GM12864 (cell line): ENCODE measurements around the gene MPP2.

ENCODE experiments used
- DNase-seq: peaks from one replicate; pipeline ENCODE4 v3.0.0-alpha.2; 2011; ENCODE audit warnings: low read depth
- H3K4me3 ChIP-seq: 2 replicates; pipeline ENCODE4 v1.5.1; 2011; ENCODE audit warnings: mild to moderate bottlenecking, low read depth, low read length, control low read depth
- TF ChIP-seq, protein P1 (sequence below): IDR thresholded peaks from 2 replicates; pipeline ENCODE4 v1.5.1; 2011; ENCODE audit warnings: low read depth, mild to moderate bottlenecking, moderate library complexity, low read length, control low read depth, inconsistent platforms; ENCODE audit errors: missing control alignments

The MPP2 gene

DNA sequence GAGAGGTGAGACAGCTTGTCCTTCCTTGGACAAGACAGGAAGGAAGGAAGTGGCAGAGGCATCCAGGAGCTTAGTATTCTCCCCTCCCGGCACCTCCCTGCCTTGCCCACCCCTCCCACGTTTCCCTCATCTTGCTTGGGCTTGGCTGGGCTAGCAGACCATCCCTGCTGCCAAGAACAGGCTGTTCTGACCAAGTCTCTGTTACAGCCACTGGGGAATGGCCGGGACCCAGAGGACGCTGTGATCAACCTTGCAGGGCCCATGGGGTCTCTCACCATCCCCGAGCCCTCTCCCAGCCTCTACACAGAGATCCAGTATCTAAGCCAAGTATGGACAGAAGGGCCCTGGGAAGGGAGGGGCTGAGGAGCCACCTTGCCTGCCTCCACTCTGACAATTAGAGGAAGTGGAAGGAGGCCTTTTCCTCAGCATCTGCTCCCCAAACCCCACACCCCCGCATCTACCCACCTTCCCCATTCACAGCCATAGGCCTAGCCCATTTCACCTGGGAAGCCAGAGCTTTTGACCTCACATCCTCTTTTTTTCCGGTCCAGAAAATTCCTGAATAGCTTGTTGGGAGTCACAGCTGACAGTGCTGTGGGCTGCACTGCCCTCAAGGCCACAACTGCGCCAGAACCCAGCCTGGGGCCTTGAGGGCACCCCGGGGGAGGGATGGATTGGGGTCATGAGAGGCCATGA lies 46.3 kb downstream of the MPP2 start:
- no peak for DNase-seq
- TF ChIP-seq, protein P1, sequence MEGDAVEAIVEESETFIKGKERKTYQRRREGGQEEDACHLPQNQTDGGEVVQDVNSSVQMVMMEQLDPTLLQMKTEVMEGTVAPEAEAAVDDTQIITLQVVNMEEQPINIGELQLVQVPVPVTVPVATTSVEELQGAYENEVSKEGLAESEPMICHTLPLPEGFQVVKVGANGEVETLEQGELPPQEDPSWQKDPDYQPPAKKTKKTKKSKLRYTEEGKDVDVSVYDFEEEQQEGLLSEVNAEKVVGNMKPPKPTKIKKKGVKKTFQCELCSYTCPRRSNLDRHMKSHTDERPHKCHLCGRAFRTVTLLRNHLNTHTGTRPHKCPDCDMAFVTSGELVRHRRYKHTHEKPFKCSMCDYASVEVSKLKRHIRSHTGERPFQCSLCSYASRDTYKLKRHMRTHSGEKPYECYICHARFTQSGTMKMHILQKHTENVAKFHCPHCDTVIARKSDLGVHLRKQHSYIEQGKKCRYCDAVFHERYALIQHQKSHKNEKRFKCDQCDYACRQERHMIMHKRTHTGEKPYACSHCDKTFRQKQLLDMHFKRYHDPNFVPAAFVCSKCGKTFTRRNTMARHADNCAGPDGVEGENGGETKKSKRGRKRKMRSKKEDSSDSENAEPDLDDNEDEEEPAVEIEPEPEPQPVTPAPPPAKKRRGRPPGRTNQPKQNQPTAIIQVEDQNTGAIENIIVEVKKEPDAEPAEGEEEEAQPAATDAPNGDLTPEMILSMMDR, result no peak
- H3K4me3 ChIP-seq, result no peak overlapping the region

DNA sequence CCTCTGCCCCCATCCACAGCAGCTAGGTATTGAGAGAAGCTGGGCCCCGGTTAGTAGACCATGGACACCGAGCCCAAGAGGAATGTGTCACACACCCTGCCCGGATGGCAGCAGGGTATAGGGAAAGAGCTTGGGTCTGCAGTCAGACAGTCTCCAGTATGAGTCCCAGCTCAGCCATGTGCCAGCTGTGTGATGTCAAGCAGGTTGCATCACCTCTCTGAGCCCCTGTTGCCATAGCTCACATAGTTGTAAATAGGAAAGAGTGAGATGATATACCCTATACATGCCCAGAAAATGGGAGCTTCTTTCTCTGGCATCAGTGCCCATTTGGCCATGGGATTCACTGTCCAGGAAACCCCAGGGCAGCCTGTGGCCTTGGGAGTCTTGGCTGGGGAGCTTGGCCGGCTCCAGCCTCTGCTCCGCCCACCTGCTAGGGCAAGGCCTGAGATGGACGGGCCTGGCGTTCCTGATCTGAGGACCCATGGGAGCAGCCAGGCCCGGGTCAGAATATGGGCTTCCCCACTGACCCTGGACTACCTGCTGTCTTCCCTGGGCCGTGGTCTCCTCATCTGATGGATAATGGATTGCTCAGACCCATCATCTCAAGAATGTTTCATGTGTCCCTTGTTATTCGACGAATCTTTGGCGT lies 47.1 kb downstream of the MPP2 start:
- H3K4me3 ChIP-seq, result no peak overlapping the region
- DNase-seq, result no peak
- TF ChIP-seq, protein P1, result no peak

DNA sequence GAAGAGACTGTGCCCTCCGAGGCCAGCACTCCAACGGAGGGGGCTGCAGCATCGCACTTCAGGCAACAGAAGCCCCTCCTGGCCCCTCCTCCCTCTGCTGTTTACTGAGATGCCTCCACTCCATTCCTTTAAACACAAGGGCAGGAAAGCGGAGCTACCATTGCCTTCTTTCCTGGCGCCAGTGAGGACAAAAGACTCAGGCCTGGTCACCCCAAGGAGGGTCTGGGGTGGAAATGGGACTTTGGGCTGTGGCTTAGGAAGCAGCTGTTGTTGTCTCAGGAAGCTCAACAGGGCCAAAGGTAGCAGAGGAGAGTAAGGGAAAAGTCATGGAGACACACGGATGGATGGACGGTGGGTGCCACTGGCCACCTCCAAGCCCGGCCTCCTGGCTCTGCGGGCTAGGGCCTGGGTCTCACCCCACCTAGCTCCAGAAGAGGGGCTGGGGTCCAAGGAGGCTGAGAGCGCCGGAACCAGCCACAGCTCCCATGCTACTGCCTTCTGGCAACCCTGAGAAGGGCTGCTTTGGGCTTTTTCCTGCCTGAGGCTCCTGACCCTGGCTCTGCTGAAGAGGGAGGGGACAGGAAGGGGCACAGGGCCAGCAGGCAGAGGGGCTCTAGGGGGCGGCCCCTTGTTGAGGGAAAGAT lies 49.3 kb downstream of the MPP2 start:
- no peak for DNase-seq
- TF ChIP-seq, protein P1, result no peak
- H3K4me3 ChIP-seq, result no peak overlapping the region

DNA sequence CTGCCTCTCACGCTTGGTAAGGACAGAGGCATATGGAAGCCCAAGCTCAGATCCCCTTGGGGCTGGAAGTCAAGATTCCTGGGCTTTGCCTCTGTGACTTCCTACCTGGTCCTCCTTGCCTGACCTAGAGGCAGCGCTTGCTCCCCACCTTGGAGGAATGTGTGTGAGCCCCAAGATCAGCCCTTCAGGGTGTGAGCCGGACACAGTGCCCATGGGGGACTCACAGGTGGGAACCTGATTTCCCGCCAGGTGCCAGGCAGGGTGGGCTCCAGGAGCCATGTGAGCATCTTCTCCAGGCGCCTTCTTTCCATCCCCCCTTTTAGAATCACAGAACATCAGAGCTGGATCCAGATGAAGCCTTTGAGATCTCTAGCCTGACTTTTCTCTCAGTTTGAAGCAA lies 50.2 kb downstream of the MPP2 start:
- TF ChIP-seq, protein P1, result no peak
- no peak for DNase-seq

DNA sequence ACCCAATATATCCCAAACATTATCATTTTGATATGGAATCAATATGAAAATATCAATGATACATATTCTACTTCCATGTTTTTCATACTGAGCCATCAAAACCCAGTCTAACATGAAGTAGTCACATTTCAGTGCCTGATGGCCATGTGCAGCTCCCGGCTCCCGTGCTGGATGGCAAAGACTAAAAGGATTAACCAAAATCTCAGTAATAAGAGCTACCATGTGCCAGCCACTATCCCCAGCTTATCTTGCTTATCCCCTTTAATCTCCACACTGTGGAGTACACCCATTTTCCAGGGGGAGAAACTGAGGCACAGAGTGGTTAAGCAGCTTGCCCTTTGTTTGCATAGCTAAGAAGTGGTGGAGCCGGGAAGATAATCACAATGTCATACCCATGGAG lies 51.2 kb downstream of the MPP2 start:
- no peak for DNase-seq
- TF ChIP-seq, protein P1, result no peak
- H3K4me3 ChIP-seq, result no peak overlapping the region

More for the DNA sequence above, 50.2 kb downstream of the MPP2 start:
- no peak overlapping the region for H3K4me3 ChIP-seq

DNA sequence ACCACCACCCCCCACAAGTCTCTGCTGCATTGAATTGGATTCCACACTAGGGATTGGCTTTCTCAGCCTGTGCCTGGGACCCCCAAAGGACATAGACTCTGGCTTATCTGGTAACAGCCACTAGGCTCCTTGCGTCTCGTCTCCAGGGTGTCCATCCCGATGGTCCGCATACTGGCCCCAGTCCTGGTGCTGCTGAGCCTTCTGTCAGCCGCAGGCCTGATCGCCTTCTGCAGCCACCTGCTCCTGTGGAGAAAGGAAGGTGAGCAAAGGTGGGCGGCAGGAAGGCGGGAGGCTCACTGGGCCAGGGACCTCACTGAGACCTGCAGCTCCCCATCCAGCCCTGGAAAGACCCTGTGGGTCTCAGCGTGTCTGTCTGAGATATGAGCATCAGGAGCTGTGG lies 52.3 kb downstream of the MPP2 start:
- TF ChIP-seq, protein P1, result no peak
- H3K4me3 ChIP-seq, result no peak overlapping the region
- no peak for DNase-seq
